HCT116 (cell line): ENCODE results near the gene APBA1. TPM values are rescaled to one million over a fixed set of nuclear protein-coding genes. Genes with fewer than 3 reads are reported as not detected.

Experiments
- ATAC-seq: fragments of 200-7000 bp; cut with Tn5 transposase; 2 replicates; pipeline ENCODE4 v1.9.1; 2020; ENCODE audit warnings: mild to moderate bottlenecking, moderate library complexity
- BruUV-seq: library from RNA; stranded (reverse); fragments of 400-500 nt; replicated peaks from 2 replicates; lab custom pipeline; 2021; lab: Mats Ljungman, UMichigan
- CTCF ChIA-PET: fragments of 300-600 bp; sonication (Branson Sonifier 250); formaldehyde crosslinking; loops from one replicate; lab custom pipeline; 2021; ENCODE audit warnings: antibody characterized with exemption; lab: Charles Lee
- POLR2A ChIA-PET: fragments of 300-600, 350-600 bp; sonication (Branson Sonifier 250); formaldehyde crosslinking; loops from one replicate; lab custom pipeline; 2021; ENCODE audit warnings: antibody characterized with exemption; lab: Charles Lee
- RAD21 ChIA-PET, 2 experiments: fragments of 300-600 bp; sonication (Branson Sonifier 250); formaldehyde crosslinking; loops; one replicate each; lab custom pipeline; 2023; ENCODE audit warnings: low total read pairs in 2 of 2; ENCODE audit not compliant: uncharacterized antibody in 2 of 2, unreplicated experiment in 2 of 2, low non-redundant PET in 1 of 2; lab: Charles Lee
- DNase-seq: peaks from one replicate; pipeline ENCODE4 v3.0.0-alpha.2; 2010; ENCODE audit warnings: low read depth, low spot score
- H2AFZ ChIP-seq: fragments of 200-600 bp; shearing (Covaris generic), sonication (generic); 2 replicates; pipeline ENCODE4 v1.6.1; 2017; ENCODE audit warnings: low read depth, mixed run types, mixed read lengths, antibody characterized with exemption, low read length; ENCODE audit not compliant: poor library complexity, severe bottlenecking
- H3K27ac ChIP-seq: 2 replicates; pipeline ENCODE4 v1.5.1; 2012; ENCODE audit warnings: low read depth, low read length
- H3K27me3 ChIP-seq: fragments of 200-600 bp; sonication (generic); 2 replicates; pipeline ENCODE4 v1.6.1; 2016; ENCODE audit warnings: mixed run types, low read length, mixed read lengths; ENCODE audit not compliant: insufficient read depth
- H3K36me3 ChIP-seq, 2 experiments: fragments of 200-500 bp in 1 of 2; fragments of 200-600 bp in 1 of 2; sonication (Bioruptor generic) in 1 of 2; sonication (generic) in 1 of 2; 2 replicates each; pipeline versions ENCODE4 v1.5.1 to v1.6.1; 2014 to 2016; ENCODE audit warnings: low read length in 2 of 2, inconsistent platforms in 1 of 2, mixed read lengths in 1 of 2, mixed run types in 1 of 2; ENCODE audit not compliant: insufficient read depth in 2 of 2, control insufficient read depth in 1 of 2
- H3K4me1 ChIP-seq, 2 experiments: fragments of 200-600 bp in 1 of 2; sonication (generic) in 1 of 2; 2 replicates each; pipeline versions ENCODE4 v1.5.1 to v1.6.1; 2012 to 2017; ENCODE audit warnings: low read length in 2 of 2, inconsistent platforms in 1 of 2, mild to moderate bottlenecking in 1 of 2, mixed read lengths in 1 of 2, mixed run types in 1 of 2, moderate library complexity in 1 of 2; ENCODE audit not compliant: insufficient read depth in 2 of 2, control insufficient read depth in 1 of 2
- H3K4me2 ChIP-seq: fragments of 200-600 bp; sonication (generic); 2 replicates; pipeline ENCODE4 v1.6.1; 2017; ENCODE audit warnings: mixed run types, low read length, mixed read lengths
- H3K4me3 ChIP-seq, 2 experiments: fragments of 200-600 bp in 1 of 2; sonication (generic) in 1 of 2; replicated peaks in 1 of 2; 2 replicates each; pipeline ENCODE4 v1.5.1; 2011 to 2016; ENCODE audit warnings: low read length in 2 of 2, control low read depth in 1 of 2, low read depth in 1 of 2, mild to moderate bottlenecking in 1 of 2, mixed read lengths in 1 of 2, mixed run types in 1 of 2
- H3K79me2 ChIP-seq: fragments of 200-600 bp; sonication (generic); 2 replicates; pipeline ENCODE4 v1.6.1; 2017; ENCODE audit warnings: mild to moderate bottlenecking, mixed run types, low read length, moderate library complexity, mixed read lengths; ENCODE audit not compliant: insufficient read depth
- H3K9ac ChIP-seq: fragments of 200-600 bp; sonication (generic); 2 replicates; pipeline ENCODE4 v1.6.1; 2016; ENCODE audit warnings: low read length, mixed read lengths
- H3K9me2 ChIP-seq: fragments of 200-600 bp; sonication (generic), shearing (Covaris generic); 2 replicates; pipeline ENCODE4 v1.6.1; 2017; ENCODE audit warnings: mixed run types, mild to moderate bottlenecking, moderate library complexity; ENCODE audit not compliant: insufficient read depth
- H3K9me3 ChIP-seq, 2 experiments: fragments of 200-500 bp in 1 of 2; fragments of 200-600 bp in 1 of 2; sonication (Bioruptor generic) in 1 of 2; sonication (generic) in 1 of 2; 2 replicates each; pipeline ENCODE4 v1.6.1; 2014 to 2017; ENCODE audit warnings: low read length in 2 of 2, mixed read lengths in 2 of 2, inconsistent platforms in 1 of 2, low read depth in 1 of 2, mild to moderate bottlenecking in 1 of 2, mixed run types in 1 of 2, moderate library complexity in 1 of 2; ENCODE audit not compliant: control insufficient read depth in 1 of 2, insufficient read depth in 1 of 2
- H4K20me1 ChIP-seq: fragments of 200-600 bp; sonication (generic), shearing (Covaris generic); 2 replicates; pipeline ENCODE4 v1.6.1; 2017; ENCODE audit warnings: mixed run types, mild to moderate bottlenecking, moderate library complexity; ENCODE audit not compliant: insufficient read depth
- CBX3 ChIP-seq: IDR thresholded peaks from 2 replicates; pipeline ENCODE4 v1.6.1; 2012; ENCODE audit warnings: low read depth
- CEBPB ChIP-seq: IDR thresholded peaks from 2 replicates; pipeline ENCODE4 v1.6.1; 2012; ENCODE audit warnings: low read depth
- EGR1 ChIP-seq: IDR thresholded peaks from 2 replicates; pipeline ENCODE4 v1.6.1; 2012; ENCODE audit warnings: low read depth
- EZH2 ChIP-seq: fragments of 200-600 bp; sonication (generic); IDR thresholded peaks from 2 replicates; pipeline ENCODE4 v1.6.1; 2017; ENCODE audit warnings: antibody characterized with exemption, mixed run types
- EZH2phosphoT487 ChIP-seq: fragments of 200-600 bp; IDR thresholded peaks from 2 replicates; pipeline ENCODE4 v1.6.1; 2018; ENCODE audit warnings: antibody characterized with exemption, borderline replicate concordance
- FOSL1 ChIP-seq: IDR thresholded peaks from 2 replicates; pipeline ENCODE4 v1.6.1; 2012; ENCODE audit warnings: low read depth
- JUND ChIP-seq: IDR thresholded peaks from 2 replicates; pipeline ENCODE4 v1.6.1; 2012
- POLR2A ChIP-seq: IDR thresholded peaks from 2 replicates; pipeline ENCODE4 v1.7.0; 2011; ENCODE audit warnings: borderline replicate concordance; ENCODE audit not compliant: insufficient read depth, insufficient read length; ENCODE audit errors: extremely low read depth
- RAD21 ChIP-seq: IDR thresholded peaks from 2 replicates; pipeline ENCODE4 v1.6.1; 2012; ENCODE audit warnings: low read depth, mild to moderate bottlenecking
- SRF ChIP-seq: IDR thresholded peaks from 2 replicates; pipeline ENCODE4 v1.6.1; 2012; ENCODE audit warnings: low read depth
- TCF7L2 ChIP-seq: IDR thresholded peaks from 2 replicates; pipeline ENCODE4 v1.7.0; 2011; ENCODE audit warnings: borderline replicate concordance, inconsistent platforms; ENCODE audit not compliant: insufficient read depth, insufficient read length; ENCODE audit errors: extremely low read depth
- YY1 ChIP-seq: IDR thresholded peaks from 2 replicates; pipeline ENCODE4 v1.6.1; 2011; ENCODE audit warnings: low read length, low read depth, moderate library complexity, mild to moderate bottlenecking; ENCODE audit not compliant: insufficient replicate concordance; ENCODE audit errors: extremely low read depth
- ZFX ChIP-seq: fragments of 450-650 bp; IDR thresholded peaks from 2 replicates; pipeline ENCODE4 v1.6.1; 2017
- ZNF274 ChIP-seq: fragments of 200-500 bp; sonication (Bioruptor generic); IDR thresholded peaks from 2 replicates; pipeline ENCODE4 v1.6.1; 2014; ENCODE audit warnings: mild to moderate bottlenecking, low read depth, low read length, inconsistent platforms
- intact Hi-C: fragments of 100-400 bp; cut with micrococcal nuclease; formaldehyde crosslinking; loops from 2 replicates; pipeline ENCODE4 v1.10.0; 2022
- total RNA-seq: library from RNA; stranded (reverse); gene quantifications from one replicate; pipeline ENCODE4 v1.2.1, GENCODE V29; 2021; ENCODE audit not compliant: unreplicated experiment
- TF ChIP-seq, protein P1 (sequence below): IDR thresholded peaks from 2 replicates; pipeline ENCODE4 v1.6.1; 2012; ENCODE audit warnings: low read depth
- TF ChIP-seq, protein P2 (sequence below): IDR thresholded peaks from 2 replicates; pipeline ENCODE4 v1.6.1; 2012
- TF ChIP-seq, protein P3 (sequence below): IDR thresholded peaks from 2 replicates; pipeline ENCODE4 v1.6.1; 2011; ENCODE audit warnings: mild to moderate bottlenecking, low read length, moderate library complexity; ENCODE audit not compliant: insufficient replicate concordance; ENCODE audit errors: extremely low read depth

The APBA1 gene
- total RNA-seq, 1 experiment from 2014 or later: 0.20 TPM

DNA sequence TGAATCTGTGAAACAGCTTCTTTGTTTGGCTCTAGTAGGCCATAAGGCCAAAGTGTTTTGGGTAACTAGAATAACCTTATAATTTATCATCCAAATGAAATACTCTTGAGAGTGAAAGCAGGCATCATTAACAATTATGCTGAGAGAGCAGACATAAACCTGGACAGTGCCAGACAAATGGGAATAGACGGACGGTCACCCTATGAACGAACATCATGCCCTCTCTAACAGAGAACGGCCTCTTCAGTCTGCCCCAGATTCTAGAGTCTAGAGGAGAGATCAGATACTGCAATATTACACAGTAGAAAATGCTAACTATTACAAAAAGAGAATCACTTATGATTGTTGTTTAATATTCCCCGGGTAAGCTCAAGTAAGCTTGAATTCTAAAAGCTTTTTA is 68.5 kb downstream of the APBA1 start:
- Histone ChIP-seq H3K4me2 (no peak overlapping the region), H3K4me3 (no peak overlapping the region), H3K79me2 (no peaks in the 10 kb centered on the region), H3K36me3 (no peaks in the 10 kb centered on the region), H3K9me3 (no peaks in the 10 kb centered on the region), H3K27me3 (peaks cover 5% of the 10 kb centered on the region; the same call in 1 of the 2 replicates), H3K4me1 (no peaks in the 10 kb centered on the region)
- DNase-seq: no peak
- BruUV-seq: no TSS peak
- no peak for ATAC-seq
- RAD21 ChIA-PET: no interaction called here
- CTCF ChIA-PET: no interaction called here
- intact Hi-C loops: loop anchor here (10.0 kb wide), 1 partner anchor 59 kb away; no protein-coding TSS in a partner anchor
- TF ChIP-seq, protein P1, sequence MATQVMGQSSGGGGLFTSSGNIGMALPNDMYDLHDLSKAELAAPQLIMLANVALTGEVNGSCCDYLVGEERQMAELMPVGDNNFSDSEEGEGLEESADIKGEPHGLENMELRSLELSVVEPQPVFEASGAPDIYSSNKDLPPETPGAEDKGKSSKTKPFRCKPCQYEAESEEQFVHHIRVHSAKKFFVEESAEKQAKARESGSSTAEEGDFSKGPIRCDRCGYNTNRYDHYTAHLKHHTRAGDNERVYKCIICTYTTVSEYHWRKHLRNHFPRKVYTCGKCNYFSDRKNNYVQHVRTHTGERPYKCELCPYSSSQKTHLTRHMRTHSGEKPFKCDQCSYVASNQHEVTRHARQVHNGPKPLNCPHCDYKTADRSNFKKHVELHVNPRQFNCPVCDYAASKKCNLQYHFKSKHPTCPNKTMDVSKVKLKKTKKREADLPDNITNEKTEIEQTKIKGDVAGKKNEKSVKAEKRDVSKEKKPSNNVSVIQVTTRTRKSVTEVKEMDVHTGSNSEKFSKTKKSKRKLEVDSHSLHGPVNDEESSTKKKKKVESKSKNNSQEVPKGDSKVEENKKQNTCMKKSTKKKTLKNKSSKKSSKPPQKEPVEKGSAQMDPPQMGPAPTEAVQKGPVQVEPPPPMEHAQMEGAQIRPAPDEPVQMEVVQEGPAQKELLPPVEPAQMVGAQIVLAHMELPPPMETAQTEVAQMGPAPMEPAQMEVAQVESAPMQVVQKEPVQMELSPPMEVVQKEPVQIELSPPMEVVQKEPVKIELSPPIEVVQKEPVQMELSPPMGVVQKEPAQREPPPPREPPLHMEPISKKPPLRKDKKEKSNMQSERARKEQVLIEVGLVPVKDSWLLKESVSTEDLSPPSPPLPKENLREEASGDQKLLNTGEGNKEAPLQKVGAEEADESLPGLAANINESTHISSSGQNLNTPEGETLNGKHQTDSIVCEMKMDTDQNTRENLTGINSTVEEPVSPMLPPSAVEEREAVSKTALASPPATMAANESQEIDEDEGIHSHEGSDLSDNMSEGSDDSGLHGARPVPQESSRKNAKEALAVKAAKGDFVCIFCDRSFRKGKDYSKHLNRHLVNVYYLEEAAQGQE: no peak
- TF ChIP-seq YY1 (no peak), POLR2A (no peak), EGR1 (no peak), JUND (no peak), SRF (no peak), EZH2phosphoT487 (no peak), CEBPB (no peak), ZNF274 (no peak), CBX3 (no peak), FOSL1 (no peak), TCF7L2 (no peak), EZH2 (no peak), RAD21 (no peak), ZFX (no peak)
- TF ChIP-seq, protein P2, sequence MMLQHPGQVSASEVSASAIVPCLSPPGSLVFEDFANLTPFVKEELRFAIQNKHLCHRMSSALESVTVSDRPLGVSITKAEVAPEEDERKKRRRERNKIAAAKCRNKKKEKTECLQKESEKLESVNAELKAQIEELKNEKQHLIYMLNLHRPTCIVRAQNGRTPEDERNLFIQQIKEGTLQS: no peak
- TF ChIP-seq, protein P3, sequence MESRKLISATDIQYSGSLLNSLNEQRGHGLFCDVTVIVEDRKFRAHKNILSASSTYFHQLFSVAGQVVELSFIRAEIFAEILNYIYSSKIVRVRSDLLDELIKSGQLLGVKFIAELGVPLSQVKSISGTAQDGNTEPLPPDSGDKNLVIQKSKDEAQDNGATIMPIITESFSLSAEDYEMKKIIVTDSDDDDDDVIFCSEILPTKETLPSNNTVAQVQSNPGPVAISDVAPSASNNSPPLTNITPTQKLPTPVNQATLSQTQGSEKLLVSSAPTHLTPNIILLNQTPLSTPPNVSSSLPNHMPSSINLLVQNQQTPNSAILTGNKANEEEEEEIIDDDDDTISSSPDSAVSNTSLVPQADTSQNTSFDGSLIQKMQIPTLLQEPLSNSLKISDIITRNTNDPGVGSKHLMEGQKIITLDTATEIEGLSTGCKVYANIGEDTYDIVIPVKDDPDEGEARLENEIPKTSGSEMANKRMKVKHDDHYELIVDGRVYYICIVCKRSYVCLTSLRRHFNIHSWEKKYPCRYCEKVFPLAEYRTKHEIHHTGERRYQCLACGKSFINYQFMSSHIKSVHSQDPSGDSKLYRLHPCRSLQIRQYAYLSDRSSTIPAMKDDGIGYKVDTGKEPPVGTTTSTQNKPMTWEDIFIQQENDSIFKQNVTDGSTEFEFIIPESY: no peak
- TF ChIP-seq, all 23 proteins: peak for 0
- no peak overlapping the region for H3K27ac ChIP-seq
- H2AFZ ChIP-seq: no peak overlapping the region
- POLR2A ChIA-PET: no interaction called here
- H3K9ac ChIP-seq: no peak overlapping the region
- H4K20me1 ChIP-seq: no peaks in the 10 kb centered on the region
- no peaks in the 10 kb centered on the region for H3K9me2 ChIP-seq
